Ovary (tissue), 3 donors: ENCODE measurements around the gene DNAJC1.

Experiments used
- EP300 ChIP-seq: sonication (generic); formaldehyde crosslinking; IDR thresholded peaks from one replicate; pipeline ENCODE4 v1.6.1; 2017; ENCODE audit warnings: antibody characterized with exemption
- TF ChIP-seq, protein P1 (sequence below), 3 donors: fragments of 450-650 bp in 2 of 3; fragments of 200-600 bp in 1 of 3; IDR thresholded peaks; one replicate each; pipeline versions ENCODE4 v1.5.1 to v1.8.0; 2016 to 2022; ENCODE audit warnings: antibody characterized with exemption in 3 of 3, mild to moderate bottlenecking in 1 of 3
- donor health status: DM: no; HTN: no; CAD: no.

DNA sequence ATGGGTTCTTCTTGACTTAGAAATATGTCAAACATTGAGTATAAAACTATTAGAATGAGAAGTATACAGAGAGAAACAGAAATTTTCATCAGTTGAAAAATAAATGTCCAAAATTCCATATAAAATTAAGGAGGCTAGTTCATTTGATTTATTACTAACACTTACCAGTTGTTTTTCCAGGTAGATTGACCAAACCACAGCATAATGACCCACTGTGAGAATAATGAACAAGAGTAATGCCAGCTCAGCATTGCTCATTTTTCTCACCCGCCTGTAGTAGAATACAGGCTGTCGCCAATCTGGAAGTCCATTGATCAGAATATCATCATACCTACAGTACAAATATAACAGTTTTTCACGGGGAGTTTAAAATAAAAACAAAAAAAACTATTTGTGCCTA is 82.9 kb downstream of the DNAJC1 start:
- TF ChIP-seq, protein P1, sequence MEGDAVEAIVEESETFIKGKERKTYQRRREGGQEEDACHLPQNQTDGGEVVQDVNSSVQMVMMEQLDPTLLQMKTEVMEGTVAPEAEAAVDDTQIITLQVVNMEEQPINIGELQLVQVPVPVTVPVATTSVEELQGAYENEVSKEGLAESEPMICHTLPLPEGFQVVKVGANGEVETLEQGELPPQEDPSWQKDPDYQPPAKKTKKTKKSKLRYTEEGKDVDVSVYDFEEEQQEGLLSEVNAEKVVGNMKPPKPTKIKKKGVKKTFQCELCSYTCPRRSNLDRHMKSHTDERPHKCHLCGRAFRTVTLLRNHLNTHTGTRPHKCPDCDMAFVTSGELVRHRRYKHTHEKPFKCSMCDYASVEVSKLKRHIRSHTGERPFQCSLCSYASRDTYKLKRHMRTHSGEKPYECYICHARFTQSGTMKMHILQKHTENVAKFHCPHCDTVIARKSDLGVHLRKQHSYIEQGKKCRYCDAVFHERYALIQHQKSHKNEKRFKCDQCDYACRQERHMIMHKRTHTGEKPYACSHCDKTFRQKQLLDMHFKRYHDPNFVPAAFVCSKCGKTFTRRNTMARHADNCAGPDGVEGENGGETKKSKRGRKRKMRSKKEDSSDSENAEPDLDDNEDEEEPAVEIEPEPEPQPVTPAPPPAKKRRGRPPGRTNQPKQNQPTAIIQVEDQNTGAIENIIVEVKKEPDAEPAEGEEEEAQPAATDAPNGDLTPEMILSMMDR (IDR thresholded peaks at IDR 0.05), result no peak
- TF ChIP-seq EP300, result no peak
